ENCODE measurements around the gene RAET1E. TPM values are rescaled to one million over a fixed set of nuclear protein-coding genes. Genes with fewer than 3 reads are reported as not detected.

The RAET1E gene
- total and polyA plus RNA-seq, 7 donors: 0.04 to 17.2 (median 3.1) TPM

GRCh38 chr6:149941583-149942460 is 43.9 kb upstream of the RAET1E start, which contains the start of gene ULBP2:
Gene ULBP2 (plus strand): TSS chr6:149942014. CDS start chr6:149942073, 59 bp downstream.
- no peak within 1 kb of the TSS for H3K27ac ChIP-seq
- H3K4me1 ChIP-seq: no peaks in the 10 kb centered on the region
- 1 to 2% (median 1%) methylated on average over 59 to 62 of the region's 62 CpGs for WGBS, 3 donors

GRCh38 chr6:149940672-149940982 is 42.7 kb upstream of the RAET1E start:
- no peak overlapping the region for H3K4me3 ChIP-seq
- peaks cover 0 to 55% (median 26%) of the 10 kb centered on the region in 3 donors for H3K27me3 ChIP-seq (ENCODE audit: insufficient read depth in 3 of 3, low read length in 2 of 3)
- H3K36me3 ChIP-seq (ENCODE audit: insufficient read depth in 1 of 2, low read depth in 1 of 2): no peaks in the 10 kb centered on the region
- H3K27ac ChIP-seq: no peak overlapping the region
- TF ChIP-seq CTCF (IDR thresholded peaks at IDR 0.05): no peak
- ATAC-seq (no peak), DNase-seq (no peak)
- 41 to 55% (median 54%) methylated on average over 6 of the region's 6 CpGs for WGBS, 3 donors
- intact Hi-C loops (cut with DNase I): no loop called here
- H3K4me1 ChIP-seq: no peaks in the 10 kb centered on the region
- H3K9me3 ChIP-seq: no peaks in the 10 kb centered on the region

More at GRCh38 chr6:149941583-149942460, 43.9 kb upstream of the RAET1E start, which contains the start of gene ULBP2:
- Histone ChIP-seq H3K4me3 (peak within 1 kb of the TSS; percentile 70), H3K9me3 (no peaks in the 10 kb centered on the region), H3K36me3 (ENCODE audit: insufficient read depth in 1 of 2, low read depth in 1 of 2) (no peaks in the 10 kb centered on the region), H3K27me3 (ENCODE audit: insufficient read depth in 3 of 3, low read length in 2 of 3) (peaks cover 0 to 43% (median 25%) of the 10 kb centered on the region in 3 donors)
- ATAC-seq: peak; percentile 95 to 98 (median 96)
- peak; percentile 86 to 93 for DNase-seq
- intact Hi-C loops (cut with DNase I): no loop called here
- no peak for TF ChIP-seq CTCF (IDR thresholded peaks at IDR 0.05)

GRCh38 chr6:149939909-149940671 is 42.2 kb upstream of the RAET1E start:
- no peak for DNase-seq
- TF ChIP-seq CTCF (IDR thresholded peaks at IDR 0.05): no peak
- intact Hi-C loops (cut with DNase I): loop anchor here in 1 of 2 donors (5.0 kb wide), 1 partner anchor 462 kb away; no protein-coding TSS in a partner anchor
- H3K9me3 ChIP-seq: no peaks in the 10 kb centered on the region
- WGBS, 3 donors: 24 to 36% (median 27%) methylated on average over 6 of the region's 6 CpGs
- H3K36me3 ChIP-seq (ENCODE audit: insufficient read depth in 1 of 2, low read depth in 1 of 2): no peaks in the 10 kb centered on the region
- no peaks in the 10 kb centered on the region for H3K4me1 ChIP-seq
- H3K4me3 ChIP-seq: no peak overlapping the region
- ATAC-seq: no peak
- no peak overlapping the region for H3K27ac ChIP-seq
- peaks cover 1 to 60% (median 29%) of the 10 kb centered on the region in 3 donors for H3K27me3 ChIP-seq (ENCODE audit: insufficient read depth in 3 of 3, low read length in 2 of 3)

GRCh38 chr6:149939356-149939648 is 41.4 kb upstream of the RAET1E start:
- Histone ChIP-seq H3K4me3 (no peak overlapping the region), H3K27ac (no peak overlapping the region), H3K4me1 (no peaks in the 10 kb centered on the region), H3K27me3 (ENCODE audit: insufficient read depth in 3 of 3, low read length in 2 of 3) (peaks cover 5 to 67% (median 33%) of the 10 kb centered on the region in 3 donors), H3K9me3 (no peaks in the 10 kb centered on the region), H3K36me3 (ENCODE audit: insufficient read depth in 1 of 2, low read depth in 1 of 2) (no peaks in the 10 kb centered on the region)
- 27 to 40% (median 38%) methylated on average over 5 of the region's 5 CpGs for WGBS, 3 donors
- DNase-seq: no peak
- ATAC-seq: no peak
- no peak for TF ChIP-seq CTCF (IDR thresholded peaks at IDR 0.05)
- intact Hi-C loops (cut with DNase I): loop anchor here in 1 of 2 donors (5.0 kb wide), 1 partner anchor 463 kb away; no protein-coding TSS in a partner anchor
